SU-DHL-6 (cell line): ENCODE data around the gene AGRN.
"Not testable (repeated sequence)": the region's sequence is repeated elsewhere in the genome, so short reads cannot be mapped to it uniquely, and the experiment has no call there.

Experiments
- CTCF ChIP-seq: fragments of 200-600 bp; sonication (generic); IDR thresholded peaks from one replicate; pipeline ENCODE4 v1.5.1; 2017; ENCODE audit warnings: antibody characterized with exemption, mild to moderate bottlenecking, low read length, moderate library complexity; ENCODE audit not compliant: insufficient read depth, poor library complexity, severe bottlenecking
- EZH2phosphoT487 ChIP-seq: fragments of 200-600 bp; sonication (generic), shearing (Covaris generic); conservative IDR thresholded peaks from 2 replicates; pipeline ENCODE4 v1.6.1; 2018; ENCODE audit warnings: mild to moderate bottlenecking, antibody characterized with exemption, low read length, moderate library complexity, mixed read lengths

- not testable (repeated sequence) for TF ChIP-seq CTCF, EZH2phosphoT487
Measured at GRCh38 chr1:1017397-1018320, 2.3 kb upstream of the AGRN start.
